Vagina (tissue), 2 donors: ENCODE results near the gene COTL1. TPM values are rescaled to one million over a fixed set of nuclear protein-coding genes. Genes with fewer than 3 reads are reported as not detected.

Experiments
- DNase-seq, 2 donors: peaks; one replicate each; pipeline ENCODE4 v3.0.0-alpha.2; 2017; ENCODE audit errors: extremely low spot score in 2 of 2
- H3K27ac ChIP-seq: fragments of 200-600 bp; sonication (generic); one replicate; pipeline ENCODE4 v1.5.1; 2019
- H3K27me3 ChIP-seq: fragments of 200-600 bp; sonication (generic); one replicate; pipeline ENCODE4 v1.5.1; 2019
- H3K36me3 ChIP-seq, 2 donors: fragments of 200-600 bp; sonication (generic); one replicate each; pipeline ENCODE4 v1.5.1; 2017 to 2019
- H3K4me1 ChIP-seq: fragments of 200-600 bp; sonication (generic); one replicate; pipeline ENCODE4 v1.5.1; 2019
- H3K4me3 ChIP-seq, 2 donors: fragments of 200-600 bp; sonication (generic); 1 replicate in 1 of 2; 2 replicates in 1 of 2; pipeline ENCODE4 v1.5.1; 2016 to 2019
- H3K9me3 ChIP-seq: fragments of 200-600 bp; sonication (generic); one replicate; pipeline ENCODE4 v1.5.1; 2019
- CTCF ChIP-seq, 3 experiments: fragments of 450-650 bp in 2 of 3; fragments of 200-600 bp in 1 of 3; sonication (generic) in 1 of 3; IDR thresholded peaks; one replicate each; pipeline ENCODE4 v1.5.1; 2017 to 2019; ENCODE audit warnings: antibody characterized with exemption in 3 of 3, mild to moderate bottlenecking in 2 of 3, moderate library complexity in 2 of 3
- POLR2A ChIP-seq, 2 donors: fragments of 450-650 bp; IDR thresholded peaks; one replicate each; pipeline ENCODE4 v1.6.1; 2017; ENCODE audit warnings: antibody characterized with exemption in 2 of 2, mild to moderate bottlenecking in 2 of 2, moderate library complexity in 2 of 2
- POLR2AphosphoS5 ChIP-seq, 2 donors: sonication (generic); formaldehyde crosslinking; IDR thresholded peaks; one replicate each; pipeline ENCODE4 v1.9.0; 2017; ENCODE audit warnings: antibody characterized with exemption in 2 of 2, mild to moderate bottlenecking in 2 of 2, low read depth in 1 of 2; ENCODE audit not compliant: insufficient read depth in 1 of 2
- intact Hi-C: fragments of 100-400 bp; cut with DNase I; formaldehyde crosslinking; loops from one replicate; pipeline ENCODE4 v1.15.1; 2023
- total RNA-seq: library from RNA; depleted of rRNA; stranded (reverse); fragments of >200 nt; gene quantifications from one replicate; pipeline ENCODE4 v1.2.3, GENCODE V29; 2016

The COTL1 gene
- total RNA-seq = 67.8 TPM

GRCh38 chr16:84617791-84618580 lies at the start of gene COTL1:
TSS of gene COTL1 (minus strand) at chr16:84618078. CDS start at chr16:84617914, 164 bp downstream.
- Histone ChIP-seq H3K27ac (peak within 1 kb of the TSS; percentile 76), H3K27me3 (no peaks in the 10 kb centered on the region), H3K4me1 (peaks cover 30% of the 10 kb centered on the region), H3K36me3 (no peaks in the 10 kb centered on the region), H3K9me3 (no peaks in the 10 kb centered on the region), H3K4me3 (peak within 1 kb of the TSS; percentile 70 to 75)
- peak in 1 of 2 donors; percentile 97 for DNase-seq
- TF ChIP-seq CTCF (IDR thresholded peaks at IDR 0.05) (peak in 1 of 3 experiments; percentile 13), POLR2AphosphoS5 (IDR thresholded peaks at IDR 0.05; ENCODE audit: insufficient read depth in 1 of 2, low read depth in 1 of 2) (no peak), POLR2A (IDR thresholded peaks at IDR 0.05) (peak in 1 of 2 donors; percentile 93)
- intact Hi-C loops = no loop called here

GRCh38 chr16:84665843-84666242 lies 48.0 kb upstream of the COTL1 start:
- Histone ChIP-seq H3K9me3 (no peaks in the 10 kb centered on the region), H3K4me1 (peaks cover 15% of the 10 kb centered on the region), H3K27me3 (no peaks in the 10 kb centered on the region), H3K36me3 (peaks cover 0 to 49% of the 10 kb centered on the region in 2 donors), H3K27ac (no peak overlapping the region), H3K4me3 (no peak overlapping the region)
- TF ChIP-seq CTCF (IDR thresholded peaks at IDR 0.05) (no peak), POLR2AphosphoS5 (IDR thresholded peaks at IDR 0.05; ENCODE audit: insufficient read depth in 1 of 2, low read depth in 1 of 2) (no peak), POLR2A (IDR thresholded peaks at IDR 0.05) (no peak)
- no peak for DNase-seq
- intact Hi-C loops = no loop called here

GRCh38 chr16:84665359-84665758 lies 47.5 kb upstream of the COTL1 start:
- intact Hi-C loops = no loop called here

GRCh38 chr16:84663433-84664101 lies 45.7 kb upstream of the COTL1 start:
- Histone ChIP-seq H3K27ac (no peak overlapping the region), H3K4me1 (peaks cover 15% of the 10 kb centered on the region), H3K27me3 (no peaks in the 10 kb centered on the region), H3K36me3 (peaks cover 0 to 71% of the 10 kb centered on the region in 2 donors), H3K4me3 (no peak overlapping the region), H3K9me3 (no peaks in the 10 kb centered on the region)
- no peak for DNase-seq
- intact Hi-C loops = no loop called here
- no peak for TF ChIP-seq POLR2AphosphoS5 (IDR thresholded peaks at IDR 0.05; ENCODE audit: insufficient read depth in 1 of 2, low read depth in 1 of 2)
- TF ChIP-seq POLR2A (IDR thresholded peaks at IDR 0.05) = no peak
- no peak for TF ChIP-seq CTCF (IDR thresholded peaks at IDR 0.05)

More at GRCh38 chr16:84665359-84665758, 47.5 kb upstream of the COTL1 start:
- H3K27me3 ChIP-seq = no peaks in the 10 kb centered on the region
- no peak overlapping the region for H3K27ac ChIP-seq
- peaks cover 15% of the 10 kb centered on the region for H3K4me1 ChIP-seq
- no peaks in the 10 kb centered on the region for H3K9me3 ChIP-seq
- TF ChIP-seq CTCF (IDR thresholded peaks at IDR 0.05) = no peak
- TF ChIP-seq POLR2A (IDR thresholded peaks at IDR 0.05) = no peak
- no peak for TF ChIP-seq POLR2AphosphoS5 (IDR thresholded peaks at IDR 0.05; ENCODE audit: insufficient read depth in 1 of 2, low read depth in 1 of 2)
- peaks cover 0 to 53% of the 10 kb centered on the region in 2 donors for H3K36me3 ChIP-seq
- DNase-seq = no peak
- H3K4me3 ChIP-seq = no peak overlapping the region
